DMS53 treated with DMSO at 0.1 percent for 48 hours (cell line): ENCODE measurements around the gene RAC2.

ENCODE experiments used
- DNase-seq: peaks from one replicate; lab custom pipeline; 2025; ENCODE audit not compliant: unreplicated experiment; lab: John Stamatoyannopoulos, UW

Gene RAC2

DNA sequence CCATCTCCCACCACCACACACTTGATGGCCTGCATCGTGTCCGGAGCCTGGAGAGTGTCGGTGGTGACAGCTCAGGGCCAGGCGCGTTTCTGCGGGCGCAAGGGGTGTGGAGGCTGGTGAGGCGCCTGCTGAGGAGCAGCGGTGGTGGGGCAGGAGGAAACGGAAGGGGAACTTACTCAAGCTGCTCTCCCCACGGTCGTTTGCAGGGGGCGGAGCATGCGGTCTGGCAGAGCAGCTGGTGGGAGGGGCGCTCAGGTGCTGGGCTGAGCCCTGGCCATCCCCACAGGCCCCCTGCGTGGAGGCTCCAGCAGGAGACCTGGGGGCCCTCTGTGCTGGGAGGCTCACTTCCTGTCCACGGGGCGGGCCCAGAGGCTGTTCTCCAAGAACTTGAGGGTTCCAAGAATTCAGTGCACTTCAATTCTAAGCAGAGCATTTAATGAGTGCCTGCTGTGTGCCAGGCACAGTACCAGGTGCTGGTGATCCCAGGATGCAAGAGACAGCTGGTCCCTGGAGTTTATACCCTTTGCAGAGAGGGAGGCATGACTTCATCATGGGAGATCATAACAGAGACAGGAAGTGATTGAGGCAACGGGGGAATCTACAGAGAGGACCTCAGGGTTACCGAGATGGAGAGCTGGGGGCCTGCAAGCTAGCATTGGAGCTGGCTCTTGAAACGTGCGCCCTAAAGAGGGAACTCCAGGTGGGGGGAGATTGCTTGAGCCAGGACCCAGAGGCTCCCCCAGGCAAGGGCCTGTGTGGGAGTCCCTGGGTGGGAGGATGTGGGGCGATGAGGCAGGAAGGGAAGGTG, at the start of gene RAC2:
Gene RAC2 (minus strand): TSS at position 156 of the 808 bp plus-strand sequence. CDS start 121 bp downstream, at position 35.
- DNase-seq = no peak

- no peak for DNase-seq
Measured at GRCh38 chr22:37293172-37293571, 49.1 kb upstream of the RAC2 start.

- DNase-seq = no peak
Measured at GRCh38 chr22:37292641-37293040, 48.6 kb upstream of the RAC2 start.

DNA sequence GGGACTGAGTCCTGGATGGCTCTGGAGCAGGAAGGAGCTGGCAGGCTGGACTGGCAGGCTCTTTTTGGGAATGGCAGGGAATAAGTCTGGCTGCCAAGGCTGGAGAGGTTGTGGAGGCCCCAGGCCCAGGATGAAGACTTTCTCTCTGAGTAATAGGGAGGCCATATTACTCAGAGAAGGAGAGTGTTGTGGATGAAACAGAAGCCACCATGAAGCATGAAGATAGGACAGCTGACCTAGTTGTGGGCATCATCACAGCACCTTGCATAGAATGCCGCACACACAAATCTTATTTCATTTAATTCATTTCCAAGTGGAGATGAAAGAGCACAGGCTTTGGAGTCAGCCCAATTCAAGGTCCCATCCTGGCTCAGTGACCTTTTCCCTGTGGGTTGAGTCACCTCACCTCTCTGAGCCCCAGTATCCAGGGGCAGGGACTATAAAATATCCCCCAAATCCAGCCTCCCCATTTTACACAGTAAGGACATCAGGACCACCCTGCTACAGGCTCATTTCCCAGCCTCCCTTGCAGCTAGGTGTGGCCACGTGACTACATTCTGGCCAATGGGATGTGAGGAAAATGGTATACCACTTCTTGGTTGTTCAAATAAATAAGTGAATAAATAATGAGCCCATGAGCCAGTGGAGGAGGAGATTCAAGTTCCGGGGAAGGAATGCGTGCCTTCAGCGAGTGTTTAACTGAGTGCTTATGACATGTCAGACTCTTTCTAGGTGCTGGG, 47.7 kb upstream of the RAC2 start:
- no peak for DNase-seq

- no peak for DNase-seq
Measured at GRCh38 chr22:37290737-37291136, 46.7 kb upstream of the RAC2 start.

DNA sequence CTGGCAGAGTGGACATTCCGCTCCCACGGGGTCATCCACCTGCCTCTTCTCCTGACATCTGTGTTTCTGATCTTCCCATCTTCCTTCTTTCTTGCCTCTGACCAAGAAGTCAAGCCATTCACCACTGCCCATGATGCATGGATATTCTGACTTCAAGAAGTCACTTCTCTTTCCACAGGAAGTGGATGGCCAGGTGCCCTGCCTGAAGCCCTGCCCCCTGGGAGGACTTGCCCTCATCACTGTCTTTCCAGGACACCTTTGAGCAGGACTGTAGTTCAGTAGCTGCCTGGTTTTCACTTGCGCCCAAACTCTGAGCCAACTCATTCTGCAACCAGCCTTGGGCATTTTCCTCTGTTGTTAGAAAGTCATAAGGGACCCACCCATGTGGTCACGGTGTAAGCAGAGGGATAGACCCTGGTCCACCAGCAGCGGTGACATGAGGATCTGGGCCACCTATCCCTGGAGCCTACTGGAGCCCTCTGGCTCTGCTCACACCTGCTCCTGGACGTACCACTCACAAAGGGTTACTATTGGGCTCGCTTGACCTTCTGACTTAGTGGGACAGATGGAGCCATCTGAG, 45.2 kb upstream of the RAC2 start:
- DNase-seq = no peak

DNA sequence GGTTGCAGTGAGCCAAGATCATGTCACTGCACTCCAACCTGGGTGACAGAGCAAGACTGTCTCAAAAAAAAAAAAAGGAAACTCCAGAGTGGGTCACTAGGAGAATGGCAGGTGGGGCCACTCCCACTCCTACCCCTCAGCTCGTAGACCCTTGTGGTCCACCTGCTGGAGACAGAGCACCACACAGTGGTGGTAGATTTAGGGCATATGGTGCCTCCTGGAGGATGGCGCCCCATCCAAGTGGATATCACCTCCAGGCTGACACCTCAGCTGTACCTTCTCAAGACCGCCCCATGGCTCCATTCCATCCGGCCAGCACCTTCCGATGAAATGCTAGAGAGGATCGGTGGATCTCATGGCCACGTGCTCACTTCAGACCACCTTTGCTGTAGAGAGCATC, 44.5 kb upstream of the RAC2 start:
- no peak for DNase-seq

GRCh38 chr22:37287550-37287951, 43.5 kb upstream of the RAC2 start:
- no peak for DNase-seq

DNA sequence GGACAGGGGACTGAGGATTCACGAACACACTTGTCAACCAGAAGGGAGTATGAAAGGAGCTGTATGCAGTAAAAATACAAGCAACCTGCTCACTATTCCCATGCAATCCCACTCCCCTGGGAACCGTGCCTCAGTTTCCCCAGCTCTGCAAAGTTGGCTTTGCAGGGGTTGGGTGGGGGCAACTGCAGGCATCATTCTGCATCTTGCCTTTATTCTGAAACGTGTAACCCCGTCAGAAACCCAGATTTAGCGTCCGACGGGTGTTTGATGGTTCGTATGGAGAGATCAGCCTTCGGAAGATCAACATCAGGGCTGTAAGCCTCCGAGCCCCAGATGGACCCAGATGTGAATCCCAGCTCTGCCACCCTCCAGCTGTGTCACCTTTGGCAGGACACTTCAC, 41.9 kb upstream of the RAC2 start:
- no peak for DNase-seq

DNA sequence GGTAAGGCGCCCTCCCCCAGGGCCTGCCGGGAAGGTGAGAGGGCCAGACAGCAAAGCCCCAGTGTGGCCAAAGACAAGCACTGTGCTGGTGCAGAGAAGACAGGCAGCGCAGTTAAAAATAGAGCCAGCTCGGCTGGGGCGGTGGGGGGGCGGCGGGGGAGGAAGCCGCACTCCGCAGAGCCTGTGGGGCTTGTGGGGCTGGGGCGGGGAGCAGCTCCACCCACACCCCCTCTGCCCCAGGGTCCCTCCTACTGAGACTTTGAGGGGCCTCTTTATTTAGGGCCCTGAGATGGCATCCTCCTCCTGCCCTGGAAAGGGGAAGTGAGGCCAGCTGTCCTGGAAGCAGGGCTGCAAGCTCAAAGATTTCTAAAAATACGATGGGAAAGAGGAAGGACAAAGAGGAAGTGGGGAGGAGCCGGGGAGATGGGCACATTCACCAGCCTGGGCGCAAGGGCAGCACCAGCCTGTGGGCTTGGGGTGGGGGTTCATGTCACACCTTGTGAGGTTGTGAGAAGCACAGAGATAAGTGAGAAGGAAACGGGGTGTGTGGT, 40.8 kb upstream of the RAC2 start:
- DNase-seq = no peak

DNA sequence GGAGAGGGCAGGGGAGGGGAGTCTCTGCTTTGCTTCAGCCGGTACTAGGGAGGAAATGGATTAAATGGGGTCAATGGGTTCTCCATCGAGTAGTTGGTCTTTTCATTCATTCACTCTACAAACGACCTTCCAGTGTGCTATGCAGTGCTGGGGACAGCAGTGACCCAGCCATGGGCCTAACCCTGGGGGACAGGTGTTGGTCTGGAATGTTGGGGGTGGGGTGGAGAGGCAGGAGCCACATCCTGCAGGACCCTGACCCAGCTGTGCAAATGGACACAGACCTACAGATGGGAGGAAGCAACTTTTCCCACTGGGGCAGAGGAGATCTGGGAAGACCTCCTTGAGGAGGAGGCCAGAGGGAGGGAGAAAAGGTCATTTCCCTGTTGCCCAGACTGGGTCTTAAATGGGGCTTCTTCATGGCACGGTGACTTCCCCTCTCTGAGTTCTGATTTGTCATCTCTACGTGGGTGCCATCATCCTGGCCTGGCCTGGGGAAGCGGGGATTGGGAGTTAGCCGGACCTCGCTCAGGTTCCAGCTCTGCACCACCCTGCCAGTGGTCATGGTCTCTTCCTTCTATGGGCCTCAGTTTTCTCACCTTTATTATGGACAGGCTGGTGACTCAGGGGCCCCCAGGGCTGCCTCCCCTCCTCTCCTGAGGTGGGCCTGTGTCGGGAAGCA, 40.2 kb upstream of the RAC2 start:
- no peak for DNase-seq

DNA sequence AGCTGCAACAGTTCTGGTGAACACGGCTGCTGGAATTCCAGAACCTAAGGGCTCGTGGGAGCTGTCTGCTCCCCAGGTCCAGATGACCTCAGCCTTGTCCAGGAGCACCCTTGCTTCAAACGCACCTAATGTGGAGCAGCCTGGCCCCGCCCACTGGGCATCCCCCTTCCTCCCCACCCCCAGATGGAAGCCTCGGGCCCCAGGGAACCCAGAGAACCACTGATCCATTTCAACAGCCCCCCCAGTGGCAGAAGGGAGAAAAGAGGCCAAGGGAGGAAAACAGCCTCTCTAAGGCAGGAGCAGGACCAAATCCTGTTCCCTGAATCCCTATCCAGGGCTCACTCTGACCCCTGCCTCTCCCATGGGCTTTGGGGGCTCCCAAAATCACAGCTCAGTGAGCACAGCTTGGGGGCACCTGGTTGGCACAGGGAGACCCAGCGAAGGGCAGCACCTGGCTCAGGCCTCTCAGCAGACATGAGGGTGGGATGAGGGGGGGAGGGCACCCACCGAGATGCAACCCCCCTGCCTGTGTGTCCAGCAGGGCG, 39.4 kb upstream of the RAC2 start:
- DNase-seq = no peak

DNA sequence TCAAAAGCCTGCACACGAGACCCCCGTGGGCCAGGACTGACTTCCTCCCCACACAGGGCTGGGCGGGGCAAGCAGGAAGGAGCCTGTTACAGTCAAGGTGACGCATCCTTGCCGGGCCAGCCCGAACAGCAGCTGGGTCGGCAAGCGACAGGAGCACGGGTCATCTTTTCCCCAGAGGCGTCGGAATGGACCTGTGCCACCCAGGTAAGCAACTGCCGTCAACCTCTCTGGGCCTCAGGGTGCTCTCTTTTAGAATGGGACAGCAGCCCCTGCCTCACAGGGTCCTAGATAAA, 38.3 kb upstream of the RAC2 start, which contains the start of gene CYTH4:
Gene CYTH4 (plus strand): TSS at position 124 of the 293 bp plus-strand sequence. CDS start 62 bp downstream, at position 186.
- no peak for DNase-seq

DNA sequence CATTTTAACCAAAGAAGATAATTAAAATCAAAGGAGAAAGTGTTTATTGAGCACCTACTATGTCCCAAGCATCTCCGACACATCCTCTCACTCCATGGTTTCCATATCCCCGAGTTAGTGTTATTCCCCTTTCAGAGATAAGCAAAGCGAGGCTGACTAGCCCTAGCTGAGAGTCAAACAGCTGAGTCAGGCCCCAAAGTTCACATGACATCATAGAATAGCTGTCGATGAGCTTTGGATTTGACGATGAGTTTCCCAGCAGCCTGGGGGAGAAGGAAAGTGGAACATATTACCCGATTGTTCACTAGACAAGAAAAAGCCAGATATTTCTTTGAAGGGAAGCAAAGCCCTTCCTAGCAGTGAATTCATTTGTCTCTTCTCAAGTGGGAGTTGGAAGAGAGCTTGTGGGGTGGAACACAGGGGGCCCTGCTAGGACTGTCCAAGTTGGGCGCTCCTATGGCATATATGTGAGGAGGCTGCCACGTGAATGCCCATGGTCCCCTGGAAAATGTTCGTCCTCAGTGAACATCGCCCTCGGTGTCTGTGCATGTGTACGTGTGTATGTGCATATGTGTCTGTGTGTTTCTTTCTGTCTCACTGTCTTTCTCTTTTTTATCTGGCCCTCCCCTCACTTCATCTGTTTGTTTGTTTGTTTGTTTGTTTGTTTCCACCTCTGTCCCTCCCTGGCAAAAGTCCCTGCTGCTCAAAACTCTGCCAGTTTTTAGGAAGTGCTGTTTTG, 37.7 kb upstream of the RAC2 start:
- no peak for DNase-seq

GRCh38 chr22:37281195-37281594, 37.1 kb upstream of the RAC2 start:
- no peak for DNase-seq

- DNase-seq = no peak
Measured at GRCh38 chr22:37280718-37281117, 36.6 kb upstream of the RAC2 start.

DNA sequence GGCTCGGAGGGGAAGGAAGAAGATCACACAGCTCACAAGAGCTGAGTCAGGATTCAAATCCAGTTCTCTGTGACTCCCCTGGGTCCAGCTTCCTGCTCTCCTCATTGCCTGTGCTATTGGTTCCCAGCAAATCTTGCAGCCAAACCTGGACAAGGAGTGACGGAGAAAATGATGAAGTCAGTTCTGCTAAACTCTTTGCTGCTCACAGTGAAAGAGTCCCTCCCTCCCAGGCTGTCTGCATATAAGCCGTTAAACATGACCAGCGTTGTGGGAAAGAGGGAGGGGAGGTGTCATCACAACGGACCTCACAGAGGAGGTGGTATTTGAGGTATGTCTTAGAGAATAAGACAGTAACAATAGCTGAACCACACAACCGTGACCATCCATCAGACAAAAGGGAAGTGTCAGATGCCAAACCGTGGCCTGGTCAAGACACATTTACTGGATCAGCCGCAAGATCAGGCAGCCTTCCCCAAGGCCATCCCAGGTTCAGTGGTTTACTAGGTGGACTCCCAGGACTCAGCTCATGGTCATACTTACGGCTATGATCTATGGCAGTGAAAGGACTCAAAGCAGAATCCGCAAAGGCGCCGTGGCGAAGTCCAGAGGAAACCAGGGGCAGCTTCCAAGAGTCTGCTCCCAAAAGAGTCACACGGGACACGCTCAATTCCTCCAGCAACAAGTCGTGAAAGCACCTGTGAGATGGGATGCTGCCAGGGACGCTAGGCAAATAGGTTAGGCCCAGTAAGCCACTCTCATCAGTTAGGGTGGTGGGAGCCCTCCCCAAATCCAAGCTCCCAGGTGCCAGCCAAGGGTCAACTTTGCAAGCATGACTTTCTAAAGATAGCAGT, 35.5 kb upstream of the RAC2 start:
- DNase-seq = no peak

GRCh38 chr22:37278261-37278660, 34.2 kb upstream of the RAC2 start:
- DNase-seq = no peak

DNA sequence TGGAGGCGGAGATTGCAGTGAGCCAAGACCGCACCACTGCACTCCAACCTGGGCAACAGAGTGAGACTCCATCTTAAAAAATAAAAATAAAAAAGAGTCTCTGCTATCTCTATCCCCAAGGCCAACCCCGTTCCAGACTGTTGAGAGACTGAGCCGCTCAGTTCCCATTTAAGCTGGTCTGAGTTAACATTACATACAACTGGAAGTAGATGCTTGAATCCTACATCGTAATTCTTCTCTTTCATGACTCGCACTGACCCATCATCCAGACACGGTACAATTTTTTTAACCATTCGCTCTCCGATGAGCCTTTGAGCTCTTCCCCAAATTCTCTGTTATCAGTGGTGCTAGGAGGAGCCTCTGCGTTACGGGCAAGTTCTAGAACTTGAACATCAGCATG, 33.3 kb upstream of the RAC2 start:
- DNase-seq = no peak
